DOHH2 (cell line): Measurements from ENCODE around the gene CEBPZOS.
"Not testable (repeated sequence)": the region's sequence is repeated elsewhere in the genome, so short reads cannot be mapped to it uniquely, and the experiment has no call there.

Experiments
- CTCF ChIP-seq: fragments of 200-600 bp; sonication (generic); IDR thresholded peaks from one replicate; pipeline ENCODE4 v1.5.1; 2014; ENCODE audit warnings: antibody characterized with exemption, mild to moderate bottlenecking, low read depth, low read length; ENCODE audit not compliant: poor library complexity, severe bottlenecking
- EZH2phosphoT487 ChIP-seq: fragments of 200-600 bp; sonication (generic); IDR thresholded peaks from 2 replicates; pipeline ENCODE4 v1.6.1; 2017; ENCODE audit warnings: borderline replicate concordance, mild to moderate bottlenecking, antibody characterized with exemption, low read length, moderate library complexity, mixed read lengths

GRCh38 chr2:37195862-37196319, 405 bp upstream of the CEBPZOS start:
- TF ChIP-seq CTCF, EZH2phosphoT487: not testable (repeated sequence)
